ENCODE measurements around the gene FRS2.

GRCh38 chr12:69613351-69613750 is 143.2 kb downstream of the FRS2 start:
- TF ChIP-seq CTCF (IDR thresholded peaks at IDR 0.05), result no peak
- TF ChIP-seq POLR2A (IDR thresholded peaks at IDR 0.05), result no peak
